Testis (tissue), 5 donors: ENCODE measurements around the gene CD163L1. TPM values are rescaled to one million over a fixed set of nuclear protein-coding genes. Genes with fewer than 3 reads are reported as not detected.
A peak's percentile ranks its signal among the peaks of the same experiment; 100 is the strongest.

Source experiments
- DNase-seq: peaks from one replicate; pipeline ENCODE4 v3.0.0-alpha.2; 2019
- H3K27ac ChIP-seq, 2 donors: fragments of 200-600 bp; sonication (generic); one replicate each; pipeline ENCODE4 v1.5.1; 2019
- H3K27me3 ChIP-seq: fragments of 200-600 bp; sonication (generic); one replicate; pipeline ENCODE4 v1.5.1; 2019
- H3K36me3 ChIP-seq: fragments of 200-600 bp; sonication (generic); one replicate; pipeline ENCODE4 v1.5.1; 2017; ENCODE audit warnings: low read depth; ENCODE audit errors: missing control alignments
- H3K4me1 ChIP-seq: fragments of 200-600 bp; sonication (generic); one replicate; pipeline ENCODE4 v1.5.1; 2019
- H3K4me3 ChIP-seq, 2 donors: fragments of 200-600 bp; sonication (generic); one replicate each; pipeline ENCODE4 v1.5.1; 2017 to 2019
- H3K9me3 ChIP-seq: fragments of 200-600 bp; sonication (generic); one replicate; pipeline ENCODE4 v1.5.1; 2017
- POLR2A ChIP-seq: fragments of 450-650 bp; IDR thresholded peaks from one replicate; pipeline ENCODE4 v1.6.1; 2017; ENCODE audit warnings: antibody characterized with exemption, mild to moderate bottlenecking, moderate library complexity
- WGBS, 2 donors: methylation state at CpG; one replicate each; pipeline ENCODE4 v1.1.5; 2018; 5-methylcytosine and 5-hydroxymethylcytosine counted together
- intact Hi-C: fragments of 100-400 bp; cut with DNase I; formaldehyde crosslinking; loops from one replicate; pipeline ENCODE4 v1.15.1; 2023; ENCODE audit warnings: low total_unique reads
- long read RNA-seq, 2 donors: transcript quantifications; one replicate each; lab custom pipeline, GENCODE V29; 2026
- polyA plus RNA-seq: library from polyadenylated mRNA; stranded (reverse); fragments of 350-450 nt; fragmentation: Illumina TruSeq; extraction: RNeasy Lipid Tissue Mini Kit (QIAGEN cat#74804); gene quantifications from one replicate; pipeline ENCODE4 v1.2.3, GENCODE V29; 2014; ENCODE audit warnings: low read depth, low replicate concordance; ENCODE audit not compliant: insufficient read depth
- total RNA-seq, 2 donors: library from RNA; depleted of rRNA; stranded (reverse); fragments of >200 nt; gene quantifications; one replicate each; pipeline ENCODE4 v1.2.3, GENCODE V29; 2016
- TF ChIP-seq, protein P1 (sequence below), 3 experiments: fragments of 450-650 bp in 2 of 3; fragments of 200-600 bp in 1 of 3; sonication (generic) in 1 of 3; IDR thresholded peaks; one replicate each; pipeline ENCODE4 v1.5.1; 2016 to 2019; ENCODE audit warnings: antibody characterized with exemption in 3 of 3, mild to moderate bottlenecking in 2 of 3, moderate library complexity in 1 of 3

CD163L1 gene
- total RNA-seq (10 to 100 TPM; 14.1 to 24.6 TPM), polyA plus RNA-seq (8.8 TPM)
- long read RNA-seq, donor 1: 0 reads
- long read RNA-seq, donor 2: 0 reads

DNA sequence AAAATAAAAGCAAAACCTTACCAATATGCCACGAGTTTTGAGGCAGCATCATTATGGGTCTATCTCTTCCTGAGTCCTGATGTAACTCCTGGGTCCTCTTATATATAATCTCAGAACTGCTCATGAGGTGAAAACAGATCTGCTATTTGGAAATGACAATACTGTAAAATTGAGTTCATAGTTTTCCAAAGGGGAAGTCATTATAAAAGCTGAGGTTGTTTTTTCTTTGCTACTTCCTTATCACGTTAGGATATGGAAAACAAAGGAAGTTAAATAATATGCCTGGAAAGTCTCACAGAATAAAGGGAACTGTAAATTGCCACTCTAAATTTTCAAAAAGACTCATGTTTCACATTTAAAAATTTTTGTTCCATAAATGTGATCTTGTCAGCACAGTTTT lies at the start of gene CD163L1:
Gene CD163L1 (minus strand): TSS at position 78 of the 400 bp plus-strand sequence. CDS start 26 bp downstream, at position 52.
- Histone ChIP-seq H3K4me1 (no peaks in the 10 kb centered on the region), H3K27ac (no peak within 1 kb of the TSS), H3K36me3 (no peaks in the 10 kb centered on the region), H3K4me3 (no peak within 1 kb of the TSS), H3K9me3 (no peaks in the 10 kb centered on the region), H3K27me3 (no peaks in the 10 kb centered on the region)
- 56 to 61% methylated on average over 2 of the region's 2 CpGs for WGBS, 2 donors
- TF ChIP-seq, protein P1, sequence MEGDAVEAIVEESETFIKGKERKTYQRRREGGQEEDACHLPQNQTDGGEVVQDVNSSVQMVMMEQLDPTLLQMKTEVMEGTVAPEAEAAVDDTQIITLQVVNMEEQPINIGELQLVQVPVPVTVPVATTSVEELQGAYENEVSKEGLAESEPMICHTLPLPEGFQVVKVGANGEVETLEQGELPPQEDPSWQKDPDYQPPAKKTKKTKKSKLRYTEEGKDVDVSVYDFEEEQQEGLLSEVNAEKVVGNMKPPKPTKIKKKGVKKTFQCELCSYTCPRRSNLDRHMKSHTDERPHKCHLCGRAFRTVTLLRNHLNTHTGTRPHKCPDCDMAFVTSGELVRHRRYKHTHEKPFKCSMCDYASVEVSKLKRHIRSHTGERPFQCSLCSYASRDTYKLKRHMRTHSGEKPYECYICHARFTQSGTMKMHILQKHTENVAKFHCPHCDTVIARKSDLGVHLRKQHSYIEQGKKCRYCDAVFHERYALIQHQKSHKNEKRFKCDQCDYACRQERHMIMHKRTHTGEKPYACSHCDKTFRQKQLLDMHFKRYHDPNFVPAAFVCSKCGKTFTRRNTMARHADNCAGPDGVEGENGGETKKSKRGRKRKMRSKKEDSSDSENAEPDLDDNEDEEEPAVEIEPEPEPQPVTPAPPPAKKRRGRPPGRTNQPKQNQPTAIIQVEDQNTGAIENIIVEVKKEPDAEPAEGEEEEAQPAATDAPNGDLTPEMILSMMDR (IDR thresholded peaks at IDR 0.05): no peak
- TF ChIP-seq POLR2A: no peak
- intact Hi-C loops: no loop called here
- DNase-seq: no peak

- Histone ChIP-seq H3K9me3 (no peaks in the 10 kb centered on the region), H3K4me3 (no peak overlapping the region), H3K27ac (peak overlapping the region in 1 of 2 donors; percentile 8), H3K36me3 (no peaks in the 10 kb centered on the region), H3K27me3 (no peaks in the 10 kb centered on the region), H3K4me1 (no peaks in the 10 kb centered on the region)
- no peak for TF ChIP-seq POLR2A
- TF ChIP-seq, protein P1 (IDR thresholded peaks at IDR 0.05): no peak
- no peak for DNase-seq
- WGBS, 2 donors: 96 to 98% methylated on average over 3 of the region's 3 CpGs
- intact Hi-C loops: no loop called here
Measured at GRCh38 chr12:7493006-7493405, 49.1 kb upstream of the CD163L1 start.

- Histone ChIP-seq H3K27ac (no peak overlapping the region), H3K9me3 (no peaks in the 10 kb centered on the region), H3K4me3 (no peak overlapping the region), H3K36me3 (no peaks in the 10 kb centered on the region), H3K4me1 (no peaks in the 10 kb centered on the region), H3K27me3 (no peaks in the 10 kb centered on the region)
- intact Hi-C loops: no loop called here
- WGBS, 2 donors: 87 to 93% methylated on average over 6 of the region's 6 CpGs
- no peak for DNase-seq
- TF ChIP-seq, protein P1 (IDR thresholded peaks at IDR 0.05): no peak
- TF ChIP-seq POLR2A: no peak
Measured at GRCh38 chr12:7486512-7486911, 42.6 kb upstream of the CD163L1 start.

GRCh38 chr12:7485095-7485494 lies 41.1 kb upstream of the CD163L1 start:
- Histone ChIP-seq H3K9me3 (no peaks in the 10 kb centered on the region), H3K27me3 (no peaks in the 10 kb centered on the region), H3K27ac (no peak overlapping the region), H3K36me3 (no peaks in the 10 kb centered on the region), H3K4me1 (no peaks in the 10 kb centered on the region), H3K4me3 (no peak overlapping the region)
- intact Hi-C loops: no loop called here
- 54 to 74% methylated on average over 4 of the region's 4 CpGs for whole genome bisulfite sequencing, 2 donors
- DNase-seq: no peak
- no peak for TF ChIP-seq POLR2A
- TF ChIP-seq, protein P1 (IDR thresholded peaks at IDR 0.05): no peak

GRCh38 chr12:7483343-7483742 lies 39.4 kb upstream of the CD163L1 start:
- H3K4me1 ChIP-seq: no peaks in the 10 kb centered on the region
- WGBS, 2 donors: 71 to 79% methylated on average over 5 of the region's 5 CpGs
- TF ChIP-seq, protein P1 (IDR thresholded peaks at IDR 0.05): no peak
- no peak for TF ChIP-seq POLR2A
- H3K4me3 ChIP-seq: no peak overlapping the region
- no peaks in the 10 kb centered on the region for H3K36me3 ChIP-seq
- no peaks in the 10 kb centered on the region for H3K9me3 ChIP-seq
- intact Hi-C loops: no loop called here
- no peak for DNase-seq
- no peaks in the 10 kb centered on the region for H3K27me3 ChIP-seq
- no peak overlapping the region for H3K27ac ChIP-seq
